GM19438 (cell line): ENCODE measurements around the gene SIGLEC1.

ENCODE experiments used
- ATAC-seq: cut with Tn5 transposase; IDR thresholded peaks from one replicate; pipeline ENCODE4 v1.9.1; 2021; ENCODE audit warnings: low read depth; ENCODE audit not compliant: unreplicated experiment

SIGLEC1 gene

GRCh38 chr20:3712279-3712873 is at the start of gene SIGLEC1:
Gene SIGLEC1, minus strand, starts transcription at chr20:3712600. Its CDS starts 5,472 bp downstream, at chr20:3707128.
- no peak for ATAC-seq

- ATAC-seq, result no peak
Measured at GRCh38 chr20:3760655-3761348, 48.4 kb upstream of the SIGLEC1 start.

- no peak for ATAC-seq
Measured at GRCh38 chr20:3759884-3760283, 47.5 kb upstream of the SIGLEC1 start.

- ATAC-seq, result no peak
Measured at GRCh38 chr20:3759316-3759823, 47.0 kb upstream of the SIGLEC1 start.

GRCh38 chr20:3758566-3758965 is 46.2 kb upstream of the SIGLEC1 start:
- no peak for ATAC-seq

GRCh38 chr20:3757268-3757667 is 44.9 kb upstream of the SIGLEC1 start:
- no peak for ATAC-seq

- ATAC-seq, result no peak
Measured at GRCh38 chr20:3755814-3756480, 43.5 kb upstream of the SIGLEC1 start.

GRCh38 chr20:3755269-3755668 is 42.9 kb upstream of the SIGLEC1 start:
- no peak for ATAC-seq

GRCh38 chr20:3754276-3754630 is 41.9 kb upstream of the SIGLEC1 start:
- no peak for ATAC-seq

- ATAC-seq, result no peak
Measured at GRCh38 chr20:3753501-3754275, 41.3 kb upstream of the SIGLEC1 start.

- no peak for ATAC-seq
Measured at GRCh38 chr20:3753098-3753497, 40.7 kb upstream of the SIGLEC1 start.

GRCh38 chr20:3752386-3752759 is 40.0 kb upstream of the SIGLEC1 start:
- no peak for ATAC-seq

GRCh38 chr20:3751675-3752385 is 39.4 kb upstream of the SIGLEC1 start:
- no peak for ATAC-seq

GRCh38 chr20:3751305-3751674 is 38.9 kb upstream of the SIGLEC1 start:
- ATAC-seq, result no peak

- no peak for ATAC-seq
Measured at GRCh38 chr20:3749689-3750531, 37.5 kb upstream of the SIGLEC1 start.

GRCh38 chr20:3749087-3749688 is 36.8 kb upstream of the SIGLEC1 start:
- ATAC-seq, result no peak

GRCh38 chr20:3748073-3748472 is 35.7 kb upstream of the SIGLEC1 start:
- no peak for ATAC-seq

GRCh38 chr20:3747471-3747870 is 35.1 kb upstream of the SIGLEC1 start:
- no peak for ATAC-seq

GRCh38 chr20:3745686-3746173 is 33.3 kb upstream of the SIGLEC1 start:
- no peak for ATAC-seq
